GM18951 (cell line): ENCODE measurements around the gene RC3H1.
"Not testable (repeated sequence)": the region's sequence is repeated elsewhere in the genome, so short reads cannot be mapped to it uniquely, and the experiment has no call there.

Experiments
- POLR2A ChIP-seq: IDR thresholded peaks from 4 replicates; pipeline ENCODE4 v1.6.1; 2011; ENCODE audit warnings: mild to moderate bottlenecking; ENCODE audit not compliant: insufficient read length, insufficient read depth; ENCODE audit errors: extremely low read depth
- in situ Hi-C: fragments of 300-500 bp; cut with MboI; formaldehyde crosslinking; loops from one replicate; pipeline ENCODE4 v1.12.0; 2022; ENCODE audit warnings: low sequenced_read_pairs, mixed read lengths, inconsistent platforms; ENCODE audit not compliant: unreplicated experiment

RC3H1 gene

DNA sequence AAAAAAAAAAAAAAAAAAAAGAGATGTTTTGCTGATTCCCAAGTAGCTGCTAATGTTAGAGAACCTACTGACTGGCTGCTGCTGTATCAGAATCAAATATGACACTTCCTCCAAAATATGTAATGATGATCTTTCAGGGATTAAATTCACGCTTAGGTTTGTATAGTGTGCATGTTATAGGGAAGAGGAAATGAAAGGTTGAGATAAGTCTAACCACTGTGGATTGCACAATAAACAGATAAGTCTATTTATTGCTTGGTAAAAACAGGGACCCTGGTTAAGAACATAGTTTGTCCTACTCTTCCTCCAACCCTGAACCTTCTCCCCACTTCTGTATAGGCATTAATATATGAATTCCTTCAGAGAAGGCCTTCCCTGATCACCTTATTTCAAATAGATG lies 13.2 kb downstream of the RC3H1 start:
- in situ Hi-C loops = no loop called here
- TF ChIP-seq POLR2A = no peak

DNA sequence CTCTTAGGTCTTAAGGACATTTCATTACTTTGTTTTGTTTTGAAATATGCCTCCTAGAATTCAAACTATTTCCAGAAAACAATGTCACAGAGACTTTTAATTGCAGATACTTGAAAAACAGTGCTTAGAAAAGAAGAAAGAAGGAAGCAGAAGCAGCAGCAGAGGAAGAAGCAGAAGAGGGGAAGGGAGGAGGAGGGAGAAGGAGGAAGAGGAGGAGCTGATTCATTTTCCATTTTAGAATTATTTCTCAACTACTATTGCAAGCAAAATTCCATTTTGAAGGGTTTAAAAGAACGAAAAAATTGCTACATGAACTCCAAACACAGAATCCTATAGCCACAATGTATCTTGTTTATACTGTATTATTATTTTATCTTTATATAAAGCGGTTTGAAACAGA lies 13.9 kb downstream of the RC3H1 start:
- in situ Hi-C loops = no loop called here

DNA sequence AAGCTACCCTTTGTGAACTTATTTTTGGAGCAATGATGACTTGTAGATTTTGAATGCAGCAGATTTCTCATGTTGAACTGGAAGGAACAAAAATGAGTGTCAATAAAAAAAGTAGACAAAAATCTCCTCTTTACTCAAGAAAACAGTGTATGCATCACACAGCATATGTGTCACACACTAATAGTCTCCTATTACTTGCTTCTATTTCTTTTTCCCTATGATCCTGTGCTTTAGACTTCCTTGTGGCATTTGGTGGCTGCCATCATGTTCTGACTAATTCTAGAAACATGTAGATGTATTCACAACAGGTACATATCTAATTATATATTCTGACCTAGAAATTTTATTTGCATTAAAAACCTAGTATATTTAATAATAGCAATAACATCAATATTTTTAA lies 14.3 kb downstream of the RC3H1 start:
- TF ChIP-seq POLR2A = no peak
- in situ Hi-C loops = no loop called here

More for the DNA sequence above, 13.9 kb downstream of the RC3H1 start:
- no peak for TF ChIP-seq POLR2A

DNA sequence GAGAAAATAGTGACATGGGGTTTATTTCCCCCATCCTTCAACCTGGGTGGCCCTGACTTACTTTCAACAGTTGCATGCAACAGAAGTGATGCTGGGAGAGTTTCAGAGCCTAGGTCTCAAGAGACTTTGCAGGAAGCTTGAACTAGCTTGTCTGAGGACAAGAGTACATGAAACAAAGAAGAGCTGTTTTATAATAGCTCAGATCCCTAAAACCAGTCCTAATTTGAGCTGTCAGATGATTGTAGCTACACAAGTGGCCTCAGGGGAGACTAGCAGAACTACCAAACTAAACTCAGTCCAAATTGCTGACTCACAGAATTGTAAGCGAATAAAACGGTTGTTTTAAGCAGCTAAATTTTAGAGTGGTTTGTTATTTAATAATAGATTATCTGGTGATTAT lies 17.1 kb downstream of the RC3H1 start:
- no peak for TF ChIP-seq POLR2A
- in situ Hi-C loops = no loop called here

DNA sequence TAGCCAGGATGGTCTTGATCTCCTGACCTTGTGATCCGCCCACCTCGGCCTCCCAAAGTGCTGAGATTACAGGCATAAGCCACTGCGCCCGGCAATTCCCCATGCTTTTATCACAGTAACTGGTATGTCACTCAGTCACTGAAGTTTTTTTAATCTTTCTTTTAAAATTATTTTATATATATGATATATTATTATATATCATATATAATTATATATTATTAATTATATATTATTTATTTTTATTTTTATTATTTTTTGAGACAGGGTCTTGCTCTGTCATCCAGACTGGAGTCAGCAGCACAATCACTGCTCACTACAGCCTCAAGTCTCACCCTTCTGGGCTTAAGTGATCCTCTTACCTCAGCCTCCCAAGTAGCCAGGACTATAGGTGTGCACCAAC lies 18.3 kb downstream of the RC3H1 start:
- in situ Hi-C loops = no loop called here
- TF ChIP-seq POLR2A = no peak

DNA sequence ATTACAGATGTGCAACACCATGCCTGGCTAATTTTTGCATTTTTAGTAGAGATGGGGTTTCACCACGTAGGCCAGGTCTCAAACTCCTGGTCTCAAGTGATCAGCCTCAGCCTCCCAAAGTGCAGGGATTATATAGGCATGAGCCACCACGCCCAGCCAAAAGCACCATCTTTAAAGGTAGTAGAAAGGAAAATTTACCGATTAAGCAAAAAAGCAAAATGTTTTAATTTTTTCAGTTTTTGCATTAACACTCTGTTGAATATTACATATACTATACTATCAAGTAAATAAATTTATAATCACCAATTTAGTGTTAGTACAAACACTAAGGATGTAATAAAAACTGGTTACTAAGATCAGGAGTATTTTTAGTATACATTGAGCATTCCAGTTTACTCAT lies 20.6 kb downstream of the RC3H1 start:
- in situ Hi-C loops = no loop called here
- no peak for TF ChIP-seq POLR2A

DNA sequence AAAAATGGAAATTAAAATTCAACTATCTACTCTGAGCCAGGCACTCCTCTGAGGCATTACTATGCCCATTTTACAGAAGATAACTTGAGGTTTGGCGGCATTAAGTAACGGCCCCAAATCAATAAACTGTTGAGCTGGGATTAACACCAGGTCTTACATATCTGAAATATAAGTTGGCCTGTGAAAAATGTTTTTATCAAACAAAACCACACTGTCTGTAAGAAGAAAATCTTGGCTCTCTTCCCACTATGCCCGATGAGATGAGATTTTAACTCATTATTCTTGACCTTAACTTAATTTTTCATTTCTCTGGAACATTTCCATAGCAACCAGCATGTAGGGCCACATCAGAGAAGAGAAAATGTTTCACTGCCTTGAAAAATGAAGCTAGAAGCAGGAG lies 21.8 kb downstream of the RC3H1 start:
- no peak for TF ChIP-seq POLR2A
- in situ Hi-C loops = no loop called here

DNA sequence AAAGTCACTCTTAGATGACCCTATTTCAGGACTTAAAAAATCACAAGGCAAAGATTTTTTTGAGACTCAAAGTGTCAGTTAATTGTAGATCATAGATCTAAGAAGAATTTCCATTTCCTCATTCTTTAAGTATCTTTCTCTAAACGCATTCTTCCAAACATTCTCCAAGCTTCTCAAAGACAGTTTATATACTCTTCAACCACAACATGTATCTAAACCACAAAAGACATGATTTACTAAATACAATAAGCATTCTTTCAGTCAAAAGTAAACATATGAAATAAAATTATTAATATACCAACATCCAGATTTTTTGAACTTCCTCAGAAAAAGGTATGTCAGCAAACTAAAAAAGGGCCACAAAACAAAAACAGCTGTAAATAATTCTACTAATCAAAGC lies 24.4 kb downstream of the RC3H1 start:
- in situ Hi-C loops = no loop called here
- no peak for TF ChIP-seq POLR2A

DNA sequence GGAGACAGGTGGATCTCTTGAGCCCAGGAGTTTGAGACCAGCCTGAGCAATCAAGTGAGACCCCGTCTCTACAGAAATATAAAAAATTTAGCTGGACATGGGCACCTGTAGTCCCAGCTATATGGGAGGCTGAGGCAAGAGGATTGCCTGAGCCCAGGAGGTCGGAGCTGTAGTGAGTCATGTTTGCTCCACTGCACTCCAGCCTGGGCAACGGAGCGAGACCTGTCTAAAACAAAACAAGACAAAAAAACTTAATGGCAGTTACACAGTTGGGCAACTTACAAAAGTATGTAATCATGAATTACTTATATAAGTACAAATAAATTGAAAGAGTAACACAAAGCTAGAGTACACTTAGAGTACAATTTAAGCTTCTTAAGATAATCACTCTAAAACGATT lies 25.2 kb downstream of the RC3H1 start:
- TF ChIP-seq POLR2A = no peak
- in situ Hi-C loops = no loop called here

DNA sequence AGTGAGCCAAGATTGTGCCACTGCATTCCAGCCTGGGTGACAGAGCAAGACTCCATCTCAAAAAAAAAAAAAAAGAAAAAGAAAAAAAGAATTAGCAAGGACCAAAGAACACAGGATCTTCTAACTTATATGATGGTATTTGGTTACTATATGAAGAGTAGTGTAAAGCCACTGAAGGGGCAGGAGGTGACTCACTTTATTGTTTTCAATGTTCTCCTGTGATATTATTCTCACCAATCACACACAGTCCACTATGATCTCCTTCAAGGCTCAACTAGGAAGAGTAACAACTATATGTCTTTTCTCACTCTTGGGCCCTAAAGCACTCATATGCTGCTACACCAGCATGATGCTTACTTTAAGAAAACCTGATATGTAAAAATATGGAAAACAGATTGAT lies 26.7 kb downstream of the RC3H1 start:
- no peak for TF ChIP-seq POLR2A
- in situ Hi-C loops = no loop called here

DNA sequence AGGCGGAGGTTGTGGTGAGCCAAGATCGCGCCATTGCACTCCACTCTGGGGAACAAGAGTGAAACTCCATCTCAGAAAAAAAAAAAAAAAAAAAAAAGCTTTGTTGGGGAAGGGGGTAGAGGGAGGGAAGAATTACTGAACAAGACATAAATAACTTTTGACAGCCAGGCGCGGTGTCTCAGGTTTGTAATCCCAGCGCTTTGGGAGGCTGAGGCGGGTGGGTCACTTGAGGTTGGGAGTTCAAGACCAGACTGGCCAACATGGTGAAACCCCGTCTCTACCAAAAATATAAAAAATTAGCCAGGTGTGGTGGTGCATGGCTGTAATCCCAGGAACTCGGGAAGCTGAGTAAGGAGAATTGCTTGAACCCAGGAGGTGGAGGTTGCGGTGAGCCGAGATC lies 28.2 kb downstream of the RC3H1 start:
- in situ Hi-C loops = not testable (repeated sequence)

DNA sequence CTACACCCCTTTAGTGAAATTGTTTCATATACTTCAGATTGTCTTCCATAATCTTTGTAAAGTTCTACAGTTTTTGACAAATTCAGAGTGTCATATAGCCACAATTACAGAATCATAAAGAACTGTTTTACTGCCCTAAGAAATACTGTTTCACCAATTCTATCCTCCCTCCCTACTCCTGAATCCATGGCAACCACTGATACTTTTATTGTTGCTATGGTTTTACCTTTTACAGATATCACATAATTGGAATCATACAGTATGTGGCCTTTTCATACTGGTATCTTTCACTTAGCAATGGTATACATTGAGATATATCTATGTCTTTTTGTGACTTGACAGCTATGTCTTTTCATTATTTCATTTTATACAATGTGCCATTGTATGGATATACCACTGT lies 34.1 kb downstream of the RC3H1 start:
- no peak for TF ChIP-seq POLR2A
- in situ Hi-C loops = no loop called here

DNA sequence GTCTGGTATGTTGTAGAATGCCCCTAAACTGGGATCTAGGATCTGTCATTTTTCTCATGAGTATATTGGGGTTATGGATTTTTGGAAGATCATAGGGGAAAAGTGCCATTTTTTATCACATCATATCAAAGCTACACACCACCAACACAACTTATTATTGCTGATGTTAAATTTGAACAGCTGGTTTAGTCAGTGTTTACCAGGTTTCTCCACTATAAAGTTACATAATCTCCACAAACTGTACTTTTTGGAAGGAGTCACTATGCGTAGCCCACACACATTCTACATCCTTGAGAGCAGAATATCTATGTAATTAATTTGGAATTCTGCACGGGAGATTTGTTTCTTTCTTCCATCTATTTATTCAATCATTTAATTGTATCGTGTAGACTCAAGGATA lies 35.2 kb downstream of the RC3H1 start:
- in situ Hi-C loops = no loop called here
- TF ChIP-seq POLR2A = no peak

DNA sequence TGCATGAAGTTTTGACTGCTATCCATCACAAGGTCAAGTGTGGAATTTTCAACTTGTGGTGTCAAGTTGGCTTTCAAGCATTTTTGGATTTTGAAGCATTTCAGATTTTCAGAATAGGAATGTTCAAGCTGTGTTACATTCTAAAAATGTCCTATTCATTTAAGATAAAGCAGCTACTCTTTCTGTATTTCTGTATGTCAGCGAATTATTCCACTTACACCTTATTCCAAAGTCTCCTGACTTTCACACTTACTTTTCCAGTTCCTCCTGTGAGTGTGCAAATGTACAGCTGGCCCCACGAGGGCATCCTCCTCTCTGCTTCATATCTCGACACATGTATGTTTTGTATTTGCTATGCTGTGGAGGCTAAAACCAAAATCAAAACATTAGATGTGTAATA lies 51.9 kb downstream of the RC3H1 start:
- TF ChIP-seq POLR2A = no peak
- in situ Hi-C loops = no loop called here

DNA sequence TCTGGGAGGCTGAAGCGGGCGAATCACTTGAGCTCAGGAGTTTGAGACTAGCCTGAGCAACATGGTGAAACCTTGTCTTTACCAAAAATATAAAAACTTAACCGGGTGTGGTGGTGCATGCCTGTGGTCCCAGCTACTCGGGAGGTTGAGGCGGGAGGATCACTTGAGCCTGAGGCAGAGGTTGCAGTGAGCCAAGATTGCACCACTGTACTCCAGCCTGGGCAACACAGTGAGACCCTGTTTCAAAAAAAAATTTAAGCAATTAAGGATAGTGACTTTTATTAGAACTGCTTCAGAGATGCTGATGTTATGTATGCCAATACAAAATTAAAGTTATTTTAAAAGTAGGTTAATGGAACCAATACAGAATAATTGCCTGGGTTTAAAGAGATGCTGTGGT lies 56.3 kb downstream of the RC3H1 start:
- in situ Hi-C loops = not testable (repeated sequence)

DNA sequence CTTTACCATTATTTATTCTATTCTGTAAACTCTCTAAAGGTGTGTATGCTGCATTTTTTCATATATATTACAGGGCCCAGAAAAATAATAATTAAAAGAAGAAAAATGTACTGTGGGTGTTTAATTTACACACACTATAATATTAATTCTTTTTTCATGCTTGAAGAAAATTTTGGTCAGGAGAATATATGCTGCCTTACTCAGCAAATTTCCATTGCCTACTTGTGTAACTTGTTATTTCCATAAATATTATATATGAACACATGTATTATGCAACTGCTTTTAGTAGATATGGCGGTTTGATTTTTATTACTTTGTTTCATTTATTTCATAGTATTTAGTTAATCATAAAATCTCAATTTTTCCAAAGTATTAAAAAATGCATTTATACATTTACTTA lies 58.7 kb downstream of the RC3H1 start:
- in situ Hi-C loops = no loop called here
- TF ChIP-seq POLR2A = no peak

DNA sequence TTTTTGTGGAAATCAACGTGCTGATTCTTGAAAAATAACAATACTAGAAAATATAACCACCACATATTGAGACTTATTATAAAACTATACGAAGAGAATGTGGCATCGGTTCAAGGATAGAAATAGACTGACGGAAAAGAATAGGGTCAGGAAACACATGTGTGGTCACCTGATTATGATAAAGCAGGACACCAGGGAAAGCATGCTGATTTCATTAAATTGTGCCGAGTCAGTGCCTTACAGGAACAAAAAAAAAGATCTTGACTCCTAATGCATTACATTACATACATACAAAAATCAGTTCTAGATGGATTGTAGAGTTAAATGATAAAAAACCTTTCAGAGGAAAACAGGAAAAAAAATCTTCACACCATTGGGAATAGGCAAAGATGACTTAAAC lies 61.5 kb downstream of the RC3H1 start:
- no peak for TF ChIP-seq POLR2A

More for the DNA sequence above, 61.5 kb downstream of the RC3H1 start:
- in situ Hi-C loops = no loop called here
